ENCODE results near the gene MARF1.

DNA sequence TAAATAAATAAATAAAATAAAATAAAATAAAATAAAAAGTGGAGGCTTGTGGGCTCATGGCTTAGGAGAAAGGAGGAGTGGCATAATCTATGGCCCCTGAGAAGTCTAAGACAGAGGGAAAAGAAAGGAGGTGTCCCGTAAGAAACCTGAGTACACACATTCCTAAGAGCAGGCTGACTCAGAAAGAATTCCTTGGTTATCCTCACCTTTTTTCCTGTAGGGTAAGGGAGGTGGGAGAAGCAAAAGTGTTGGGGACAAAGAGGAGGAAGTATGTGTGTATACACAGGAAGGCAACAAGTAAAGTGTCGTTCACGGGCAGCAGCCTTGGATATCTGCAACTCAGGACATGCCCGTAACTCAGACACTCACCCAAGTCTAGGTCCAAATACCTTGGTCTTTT is 29.3 kb downstream of the MARF1 start:
- TF ChIP-seq POLR2A (IDR thresholded peaks at IDR 0.05; ENCODE audit: low read depth, low read length) (no peak), POLR2AphosphoS5 (IDR thresholded peaks at IDR 0.05; ENCODE audit: low read depth, low read length) (no peak)

All from GM12892 (cell line).